CD1c-positive myeloid dendritic cell (primary cell): Measurements from ENCODE around the gene E2F1.
"Not testable (repeated sequence)": the region's sequence is repeated elsewhere in the genome, so short reads cannot be mapped to it uniquely, and the experiment has no call there.

Experiments used
- DNase-seq: peaks from one replicate; pipeline ENCODE4 v3.0.0-alpha.2; 2016; ENCODE audit errors: extremely low spot score

The E2F1 gene

GRCh38 chr20:33658929-33659328 is 27.3 kb downstream of the E2F1 start:
- DNase-seq: no peak

GRCh38 chr20:33658510-33658909 is 27.7 kb downstream of the E2F1 start:
- no peak for DNase-seq

- no peak for DNase-seq
Measured at GRCh38 chr20:33657704-33658095, 28.5 kb downstream of the E2F1 start.

- DNase-seq: no peak
Measured at GRCh38 chr20:33656783-33657703, 29.1 kb downstream of the E2F1 start.

GRCh38 chr20:33656010-33656782 is 30.0 kb downstream of the E2F1 start:
- DNase-seq: no peak

- DNase-seq: no peak
Measured at GRCh38 chr20:33655164-33655563, 31.0 kb downstream of the E2F1 start.

GRCh38 chr20:33654680-33655161 is 31.5 kb downstream of the E2F1 start:
- no peak for DNase-seq

GRCh38 chr20:33653900-33654596 is 32.1 kb downstream of the E2F1 start:
- no peak for DNase-seq

GRCh38 chr20:33653218-33653899 is 32.8 kb downstream of the E2F1 start:
- peak; percentile 28 for DNase-seq

- DNase-seq: no peak
Measured at GRCh38 chr20:33651562-33652048, 34.6 kb downstream of the E2F1 start.

- DNase-seq: no peak
Measured at GRCh38 chr20:33650753-33651561, 35.2 kb downstream of the E2F1 start.

- no peak for DNase-seq
Measured at GRCh38 chr20:33650111-33650752, 36.0 kb downstream of the E2F1 start.

GRCh38 chr20:33649201-33649681 is 36.9 kb downstream of the E2F1 start:
- no peak for DNase-seq

GRCh38 chr20:33648396-33649004 is 37.7 kb downstream of the E2F1 start:
- DNase-seq: no peak

GRCh38 chr20:33647603-33648395 is 38.4 kb downstream of the E2F1 start:
- DNase-seq: no peak

- DNase-seq: not testable (repeated sequence)
Measured at GRCh38 chr20:33646959-33647602, 39.1 kb downstream of the E2F1 start.

GRCh38 chr20:33646191-33646590 is 40.0 kb downstream of the E2F1 start:
- DNase-seq: no peak

GRCh38 chr20:33645396-33645795 is 40.8 kb downstream of the E2F1 start:
- DNase-seq: no peak
